H9 (cell line): ENCODE results near the gene SOX18. TPM values are rescaled to one million over a fixed set of nuclear protein-coding genes. Genes with fewer than 3 reads are reported as not detected.

Experiments
- DNase-seq: peaks from one replicate; pipeline ENCODE4 v3.0.0-alpha.2; 2017
- H2AFZ ChIP-seq: one replicate; pipeline ENCODE4 v1.6.1; 2013; ENCODE audit warnings: mild to moderate bottlenecking, low read length, control low read depth, moderate library complexity
- H2AK5ac ChIP-seq: 2 replicates; pipeline ENCODE4 v1.6.1; 2013; ENCODE audit warnings: low read length, control low read depth, mixed read lengths; ENCODE audit not compliant: insufficient read length
- H2BK120ac ChIP-seq: one replicate; pipeline ENCODE4 v1.6.1; 2013; ENCODE audit warnings: low read depth, mild to moderate bottlenecking, low read length, control low read depth, inconsistent platforms; ENCODE audit not compliant: poor library complexity, severe bottlenecking
- H2BK12ac ChIP-seq: 2 replicates; pipeline ENCODE4 v1.6.1; 2013; ENCODE audit warnings: low read length, control low read depth, mixed read lengths, low read depth; ENCODE audit not compliant: insufficient read length
- H2BK15ac ChIP-seq: 2 replicates; pipeline ENCODE4 v1.6.1; 2013; ENCODE audit warnings: low read depth, low read length, control low read depth
- H2BK20ac ChIP-seq: one replicate; pipeline ENCODE4 v1.6.1; 2013; ENCODE audit warnings: low read depth, mild to moderate bottlenecking, low read length, control low read depth, inconsistent platforms; ENCODE audit not compliant: poor library complexity, severe bottlenecking
- H2BK5ac ChIP-seq: 2 replicates; pipeline ENCODE4 v1.6.1; 2013; ENCODE audit warnings: low read length, control low read depth, mixed read lengths; ENCODE audit not compliant: insufficient read length
- H3K14ac ChIP-seq: 2 replicates; pipeline ENCODE4 v1.6.1; 2013; ENCODE audit warnings: low read length, control low read depth; ENCODE audit not compliant: insufficient read depth
- H3K18ac ChIP-seq: 2 replicates; pipeline ENCODE4 v1.6.1; 2013; ENCODE audit warnings: low read depth, mild to moderate bottlenecking, mixed read lengths, low read length, control low read depth; ENCODE audit not compliant: insufficient read length
- H3K23ac ChIP-seq: 2 replicates; pipeline ENCODE4 v1.6.1; 2013; ENCODE audit warnings: low read length, control low read depth, mixed read lengths, low read depth; ENCODE audit not compliant: insufficient read length
- H3K23me2 ChIP-seq: 2 replicates; pipeline ENCODE4 v1.6.1; 2013; ENCODE audit warnings: low read depth, mild to moderate bottlenecking, mixed read lengths, low read length, control low read depth; ENCODE audit not compliant: insufficient read length, poor library complexity, severe bottlenecking
- H3K27ac ChIP-seq: 2 replicates; pipeline ENCODE4 v1.5.1; 2013; ENCODE audit warnings: low read length, control low read depth, mixed read lengths, low read depth; ENCODE audit not compliant: insufficient read length
- H3K27me3 ChIP-seq: 2 replicates; pipeline ENCODE4 v1.6.1; 2013; ENCODE audit warnings: low read length, control low read depth, inconsistent platforms; ENCODE audit not compliant: insufficient read depth
- H3K4ac ChIP-seq: 2 replicates; pipeline ENCODE4 v1.6.1; 2013; ENCODE audit warnings: low read depth, mild to moderate bottlenecking, control low read depth, inconsistent platforms, low read length, moderate library complexity
- H3K4me1 ChIP-seq: 2 replicates; pipeline ENCODE4 v1.6.1; 2013; ENCODE audit warnings: low read length, control low read depth, inconsistent platforms; ENCODE audit not compliant: insufficient read depth
- H3K4me2 ChIP-seq: 2 replicates; pipeline ENCODE4 v1.6.1; 2013; ENCODE audit warnings: low read length, control low read depth, mixed read lengths; ENCODE audit not compliant: insufficient read length, insufficient read depth
- H3K56ac ChIP-seq: 2 replicates; pipeline ENCODE4 v1.6.1; 2013; ENCODE audit warnings: low read depth, mild to moderate bottlenecking, mixed read lengths, low read length, control low read depth; ENCODE audit not compliant: insufficient read length
- H3K79me1 ChIP-seq: 2 replicates; pipeline ENCODE4 v1.6.1; 2013; ENCODE audit warnings: low read depth, mild to moderate bottlenecking, moderate library complexity, low read length, control low read depth, inconsistent platforms; ENCODE audit not compliant: insufficient read depth, poor library complexity, severe bottlenecking
- H3K79me2 ChIP-seq: 2 replicates; pipeline ENCODE4 v1.6.1; 2013; ENCODE audit warnings: low read length, control low read depth, inconsistent platforms; ENCODE audit not compliant: insufficient read depth
- H3K9ac ChIP-seq: 2 replicates; pipeline ENCODE4 v1.6.1; 2013; ENCODE audit warnings: low read length, control low read depth, mixed read lengths; ENCODE audit not compliant: insufficient read length; ENCODE audit errors: extremely low read depth
- H3K9me3 ChIP-seq: one replicate; pipeline ENCODE4 v1.6.1; 2013; ENCODE audit warnings: low read depth, low read length, inconsistent platforms; ENCODE audit not compliant: control insufficient read depth
- H3T11ph ChIP-seq: one replicate; pipeline ENCODE4 v1.6.1; 2013; ENCODE audit warnings: mild to moderate bottlenecking, low read length, control low read depth, inconsistent platforms
- H4K20me1 ChIP-seq: one replicate; pipeline ENCODE4 v1.6.1; 2013; ENCODE audit not compliant: control insufficient read depth, insufficient read length, insufficient read depth
- H4K5ac ChIP-seq: 2 replicates; pipeline ENCODE4 v1.6.1; 2013; ENCODE audit warnings: low read depth, mild to moderate bottlenecking, mixed read lengths, low read length, control low read depth; ENCODE audit not compliant: insufficient read length
- H4K8ac ChIP-seq: replicated peaks from 2 replicates; pipeline ENCODE4 v1.6.1; 2013; ENCODE audit warnings: low read length, control low read depth, mixed read lengths, low read depth; ENCODE audit not compliant: insufficient read length
- H4K91ac ChIP-seq: 2 replicates; pipeline ENCODE4 v1.6.1; 2013; ENCODE audit warnings: low read depth, mild to moderate bottlenecking, moderate library complexity, mixed read lengths, low read length, control low read depth; ENCODE audit not compliant: insufficient read length
- H3K27ac Mint-ChIP-seq, 3 experiments: 2 replicates in 2 of 3; 3 replicates in 1 of 3; pipeline ENCODE4 v1.8.0; 2020 to 2021; ENCODE audit warnings: mixed read lengths in 3 of 3, mild to moderate bottlenecking in 1 of 3, moderate library complexity in 1 of 3
- H3K27me3 Mint-ChIP-seq: 2 replicates; pipeline ENCODE4 v1.8.0; 2021; ENCODE audit warnings: low read depth, mild to moderate bottlenecking, moderate library complexity, mixed read lengths
- H3K36me3 Mint-ChIP-seq, 3 experiments: 2 replicates in 2 of 3; 3 replicates in 1 of 3; pipeline ENCODE4 v1.8.0; 2020 to 2021; ENCODE audit warnings: low read depth in 3 of 3, mixed read lengths in 3 of 3; ENCODE audit not compliant: insufficient read depth in 1 of 3
- H3K4me1 Mint-ChIP-seq, 2 experiments: 2 replicates each; pipeline ENCODE4 v1.8.0; 2020; ENCODE audit warnings: mixed read lengths in 2 of 2
- H3K4me3 Mint-ChIP-seq, 2 experiments: 2 replicates in 1 of 2; 3 replicates in 1 of 2; pipeline ENCODE4 v1.8.0; 2020 to 2021; ENCODE audit warnings: mild to moderate bottlenecking in 2 of 2, mixed read lengths in 2 of 2, moderate library complexity in 1 of 2
- H3K9me3 Mint-ChIP-seq, 2 experiments: 2 replicates in 1 of 2; 3 replicates in 1 of 2; pipeline ENCODE4 v1.8.0; 2020; ENCODE audit warnings: mild to moderate bottlenecking in 2 of 2, mixed read lengths in 2 of 2, moderate library complexity in 1 of 2
- CTCF ChIP-seq: fragments of 200-600 bp; sonication (generic); conservative IDR thresholded peaks from 3 replicates; pipeline ENCODE4 v1.8.0; 2021; ENCODE audit warnings: antibody characterized with exemption, mild to moderate bottlenecking
- WGBS: extraction: QIAGEN DNeasy Blood & Tissue Kit; methylation state at CpG from one replicate; pipeline ENCODE4 v1.1.7; 2013; ENCODE audit warnings: missing lambda C conversion rate, low lambda C conversion rate, mixed read lengths; ENCODE audit not compliant: insufficient read length; ENCODE audit errors: extremely low coverage; 5-methylcytosine and 5-hydroxymethylcytosine counted together
- total RNA-seq: library from RNA; stranded (reverse); gene quantifications from 2 replicates; pipeline ENCODE4 v1.2.1, GENCODE V29; 2021

The SOX18 gene
- total RNA-seq, 1 experiment from 2014 or later, result 2.0 TPM

- no peak overlapping the region for H3K4me3 Mint-ChIP-seq
- no peak overlapping the region for H3T11ph ChIP-seq
- H3K23ac ChIP-seq, result no peak overlapping the region
- no peak overlapping the region for H3K27ac ChIP-seq
- H3K9me3 ChIP-seq, result no peaks in the 10 kb centered on the region
- H3K27me3 ChIP-seq, result no peaks in the 10 kb centered on the region
- H3K4ac ChIP-seq, result no peak overlapping the region
- no peak overlapping the region for H3K4me2 ChIP-seq
- H3K18ac ChIP-seq, result no peak overlapping the region
- H3K9me3 Mint-ChIP-seq, result no peaks in the 10 kb centered on the region
- no peak overlapping the region for H4K8ac ChIP-seq
- no peak overlapping the region for H2BK120ac ChIP-seq
- H2BK15ac ChIP-seq, result no peak overlapping the region
- no peaks in the 10 kb centered on the region for H4K20me1 ChIP-seq
- H3K79me2 ChIP-seq, result no peaks in the 10 kb centered on the region
- H3K23me2 ChIP-seq, result no peaks in the 10 kb centered on the region
- no peak overlapping the region for H3K56ac ChIP-seq
- no peak overlapping the region for H2AK5ac ChIP-seq
- DNase-seq, result no peak
- H3K14ac ChIP-seq, result no peak overlapping the region
- TF ChIP-seq CTCF, result no peak
- H4K5ac ChIP-seq, result no peak overlapping the region
- H3K4me1 ChIP-seq, result no peaks in the 10 kb centered on the region
- no peak overlapping the region for H2BK5ac ChIP-seq
- no peaks in the 10 kb centered on the region for H3K79me1 ChIP-seq
- peaks cover 0 to 3% (median 0%) of the 10 kb centered on the region in 3 experiments; a peak in 4 of 7 replicates for H3K36me3 Mint-ChIP-seq
- peaks cover 3 to 14% of the 10 kb centered on the region in 2 experiments for H3K4me1 Mint-ChIP-seq
- no peak overlapping the region for H2AFZ ChIP-seq
- no peak overlapping the region for H4K91ac ChIP-seq
- H2BK20ac ChIP-seq, result no peak overlapping the region
- WGBS, result no CpG with 5 or more reads among the region's 30 CpGs
- no peak overlapping the region for H3K9ac ChIP-seq
- H2BK12ac ChIP-seq, result no peak overlapping the region
- peak overlapping the region in 1 of 3 experiments; percentile 78; a peak in 2 of 7 replicates for H3K27ac Mint-ChIP-seq
- peaks cover 1% of the 10 kb centered on the region; the same call in 1 of the 2 replicates for H3K27me3 Mint-ChIP-seq
These were observed 22.2 kb upstream of the SOX18 start for GRCh38 chr20:64071341-64072332.
